ENCODE measurements around the gene C2orf68. TPM values are rescaled to one million over a fixed set of nuclear protein-coding genes. Genes with fewer than 3 reads are reported as not detected.
"Not testable (repeated sequence)": the region's sequence is repeated elsewhere in the genome, so short reads cannot be mapped to it uniquely, and the experiment has no call there.

C2orf68 gene
- total RNA-seq, 1 donor from 2014 or later, result 67.1 TPM

GRCh38 chr2:85628658-85629057, 16.8 kb upstream of the C2orf68 start:
- Mint-ChIP-seq H3K27ac (no peak overlapping the region), H3K4me3 (ENCODE audit: low read depth) (no peak overlapping the region), H3K27me3 (no peaks in the 10 kb centered on the region), H3K4me1 (ENCODE audit: low read depth) (no peaks in the 10 kb centered on the region), H3K9me3 (ENCODE audit: low read depth) (no peaks in the 10 kb centered on the region), H3K36me3 (ENCODE audit: insufficient read depth) (peaks cover 41% of the 10 kb centered on the region)
- no peak for DNase-seq (ENCODE audit: low spot score, unreplicated experiment)
- no peak for TF ChIP-seq CTCF (IDR thresholded peaks at IDR 0.05; ENCODE audit: unreplicated experiment)

GRCh38 chr2:85623991-85624390, 12.1 kb upstream of the C2orf68 start:
- DNase-seq (ENCODE audit: low spot score, unreplicated experiment), result no peak
- H3K4me3 Mint-ChIP-seq (ENCODE audit: low read depth), result no peak overlapping the region
- H3K36me3 Mint-ChIP-seq (ENCODE audit: insufficient read depth), result peaks cover 33% of the 10 kb centered on the region
- no peaks in the 10 kb centered on the region for H3K4me1 Mint-ChIP-seq (ENCODE audit: low read depth)
- TF ChIP-seq CTCF (IDR thresholded peaks at IDR 0.05; ENCODE audit: unreplicated experiment), result no peak
- H3K27ac Mint-ChIP-seq, result no peak overlapping the region
- no peaks in the 10 kb centered on the region for H3K27me3 Mint-ChIP-seq
- H3K9me3 Mint-ChIP-seq (ENCODE audit: low read depth), result no peaks in the 10 kb centered on the region

- Mint-ChIP-seq H3K27me3 (no peaks in the 10 kb centered on the region), H3K36me3 (ENCODE audit: insufficient read depth) (peaks cover 33% of the 10 kb centered on the region), H3K4me1 (ENCODE audit: low read depth) (peaks cover 8% of the 10 kb centered on the region), H3K4me3 (ENCODE audit: low read depth) (no peak overlapping the region), H3K27ac (peak overlapping the region; percentile 24), H3K9me3 (ENCODE audit: low read depth) (no peaks in the 10 kb centered on the region)
- DNase-seq (ENCODE audit: low spot score, unreplicated experiment), result no peak
- TF ChIP-seq CTCF (IDR thresholded peaks at IDR 0.05; ENCODE audit: unreplicated experiment), result no peak
Measured at GRCh38 chr2:85621338-85621737, 9.5 kb upstream of the C2orf68 start.

- Mint-ChIP-seq H3K27ac (no peak overlapping the region), H3K36me3 (ENCODE audit: insufficient read depth) (peaks cover 22% of the 10 kb centered on the region), H3K27me3 (no peaks in the 10 kb centered on the region), H3K4me3 (ENCODE audit: low read depth) (no peak overlapping the region), H3K4me1 (ENCODE audit: low read depth) (peaks cover 8% of the 10 kb centered on the region), H3K9me3 (ENCODE audit: low read depth) (no peaks in the 10 kb centered on the region)
- no peak for DNase-seq (ENCODE audit: low spot score, unreplicated experiment)
- TF ChIP-seq CTCF (IDR thresholded peaks at IDR 0.05; ENCODE audit: unreplicated experiment), result no peak
Measured at GRCh38 chr2:85619617-85620016, 7.8 kb upstream of the C2orf68 start.

- H3K4me3 Mint-ChIP-seq (ENCODE audit: low read depth), result peak overlapping the region; percentile 93
- H3K36me3 Mint-ChIP-seq (ENCODE audit: insufficient read depth); H3K27ac Mint-ChIP-seq; DNase-seq (ENCODE audit: low spot score, unreplicated experiment); H3K4me1 Mint-ChIP-seq (ENCODE audit: low read depth); H3K27me3 Mint-ChIP-seq; H3K9me3 Mint-ChIP-seq (ENCODE audit: low read depth): not testable (repeated sequence)
Measured at GRCh38 chr2:85617723-85618122, 5.9 kb upstream of the C2orf68 start.

GRCh38 chr2:85615413-85615728, 3.5 kb upstream of the C2orf68 start:
- H3K36me3 Mint-ChIP-seq (ENCODE audit: insufficient read depth), result peaks cover 4% of the 10 kb centered on the region
- H3K4me1 Mint-ChIP-seq (ENCODE audit: low read depth), result peaks cover 11% of the 10 kb centered on the region
- DNase-seq (ENCODE audit: low spot score, unreplicated experiment), result no peak
- H3K4me3 Mint-ChIP-seq (ENCODE audit: low read depth), result peak overlapping the region; percentile 93
- H3K27me3 Mint-ChIP-seq, result no peaks in the 10 kb centered on the region
- TF ChIP-seq CTCF (IDR thresholded peaks at IDR 0.05; ENCODE audit: unreplicated experiment), result no peak
- no peaks in the 10 kb centered on the region for H3K9me3 Mint-ChIP-seq (ENCODE audit: low read depth)
- H3K27ac Mint-ChIP-seq, result no peak overlapping the region

GRCh38 chr2:85614757-85615156, 2.9 kb upstream of the C2orf68 start:
- H3K27ac Mint-ChIP-seq, result peak overlapping the region; percentile 59
- H3K27me3 Mint-ChIP-seq; H3K4me3 Mint-ChIP-seq (ENCODE audit: low read depth); H3K9me3 Mint-ChIP-seq (ENCODE audit: low read depth); DNase-seq (ENCODE audit: low spot score, unreplicated experiment); H3K36me3 Mint-ChIP-seq (ENCODE audit: insufficient read depth): not testable (repeated sequence)
- H3K4me1 Mint-ChIP-seq (ENCODE audit: low read depth), result peaks cover 14% of the 10 kb centered on the region
